SK-N-MC (cell line): ENCODE data around the gene WNT8B.

Source experiments
- EZH2 ChIP-seq: fragments of 200-600 bp; sonication (generic); IDR thresholded peaks from one replicate; pipeline ENCODE4 v1.6.1; 2017; ENCODE audit warnings: antibody characterized with exemption
- POLR2AphosphoS5 ChIP-seq: IDR thresholded peaks from 2 replicates; pipeline ENCODE4 v1.6.1; 2012; ENCODE audit warnings: mild to moderate bottlenecking, low read depth, low read length, borderline replicate concordance

DNA sequence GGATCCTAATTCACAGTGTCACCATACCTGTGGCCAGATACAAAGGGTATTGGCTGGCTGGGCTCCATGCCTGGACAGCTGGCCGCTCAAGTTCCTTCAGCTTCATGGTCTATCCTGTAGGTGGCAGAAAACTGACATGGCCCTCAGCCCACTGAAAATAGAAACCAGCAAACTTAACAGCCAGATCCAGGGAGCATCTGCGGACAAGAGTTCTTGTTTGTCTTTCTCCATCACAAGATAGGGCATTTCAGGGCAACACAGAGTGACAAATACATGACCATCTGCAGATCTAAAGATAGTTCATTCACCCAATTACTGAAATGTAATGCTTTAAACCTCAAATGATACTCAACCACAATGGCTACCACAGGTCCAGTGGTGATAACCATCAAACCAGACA is 54.0 kb downstream of the WNT8B start:
- TF ChIP-seq EZH2 (no peak), POLR2AphosphoS5 (no peak)
